B cell (primary cell): ENCODE measurements around the gene ETV6. TPM values are rescaled to one million over a fixed set of nuclear protein-coding genes. Genes with fewer than 3 reads are reported as not detected.

Experiments
- ATAC-seq: fragments of 200-7000 bp; cut with Tn5 transposase; one replicate; pipeline ENCODE4 v1.10.0; 2021; ENCODE audit warnings: low read depth, mild to moderate bottlenecking, moderate number of reproducible peaks, moderate library complexity
- CTCF ChIA-PET: fragments of 350-600 bp; sonication (Branson Sonifier 250); formaldehyde crosslinking; loops from one replicate; lab custom pipeline; 2021; ENCODE audit warnings: antibody characterized with exemption, inconsistent platforms; lab: Charles Lee
- POLR2A ChIA-PET: fragments of 350-600 bp; sonication (Branson Sonifier 250); formaldehyde crosslinking; loops from one replicate; lab custom pipeline; 2021; ENCODE audit warnings: antibody characterized with exemption; lab: Charles Lee
- DNase-seq: peaks from one replicate; pipeline ENCODE4 v3.0.0; 2013
- H2AFZ ChIP-seq: 2 replicates; pipeline ENCODE4 v1.6.1; 2012; ENCODE audit warnings: mild to moderate bottlenecking, low read depth, low read length; ENCODE audit not compliant: insufficient read depth, poor library complexity, severe bottlenecking
- H3K27ac ChIP-seq, 2 donors: 1 replicate in 1 of 2; 2 replicates in 1 of 2; pipeline ENCODE4 v1.5.1; 2012 to 2013; ENCODE audit warnings: low read length in 2 of 2, mild to moderate bottlenecking in 2 of 2, moderate library complexity in 1 of 2
- H3K27me3 ChIP-seq, 4 experiments: fragments of 200-600 bp in 1 of 4; sonication (generic) in 1 of 4; replicated peaks in 1 of 4; 1 replicate in 2 of 4; 2 replicates in 2 of 4; pipeline versions ENCODE4 v1.6.1 to v1.7.0; 2013 to 2016; ENCODE audit warnings: low read length in 3 of 4, mild to moderate bottlenecking in 2 of 4, mixed read lengths in 1 of 4, moderate library complexity in 1 of 4; ENCODE audit not compliant: insufficient read depth in 4 of 4, control insufficient read depth in 3 of 4; ENCODE audit errors: control extremely low read depth in 1 of 4
- H3K36me3 ChIP-seq, 2 experiments: replicated peaks in 1 of 2; 1 replicate in 1 of 2; 2 replicates in 1 of 2; pipeline versions ENCODE4 v1.6.1 to v1.7.1; 2013; ENCODE audit warnings: low read length in 1 of 2; ENCODE audit not compliant: insufficient read depth in 2 of 2, control insufficient read depth in 1 of 2; ENCODE audit errors: control extremely low read depth in 1 of 2, extremely low read depth in 1 of 2
- H3K4me1 ChIP-seq, 2 donors: fragments of 200-600 bp in 1 of 2; sonication (generic) in 1 of 2; 1 replicate in 1 of 2; 2 replicates in 1 of 2; pipeline versions ENCODE4 v1.5.1 to v1.6.1; 2013 to 2017; ENCODE audit warnings: low read length in 2 of 2; ENCODE audit not compliant: control insufficient read depth in 2 of 2, insufficient read depth in 2 of 2
- H3K4me2 ChIP-seq: replicated peaks from 2 replicates; pipeline ENCODE3; 2012; ENCODE audit warnings: mild to moderate bottlenecking, low read depth, low read length; ENCODE audit not compliant: poor library complexity, severe bottlenecking
- H3K4me3 ChIP-seq, 5 experiments: fragments of 200-600 bp in 1 of 5; sonication (generic) in 1 of 5; 1 replicate in 3 of 5; 2 replicates in 2 of 5; pipeline versions ENCODE4 v1.5.1 to v1.7.0; 2011 to 2016; ENCODE audit warnings: low read length in 4 of 5, mild to moderate bottlenecking in 4 of 5, low read depth in 2 of 5, control low read depth in 1 of 5, moderate library complexity in 1 of 5; ENCODE audit not compliant: insufficient read depth in 1 of 5; ENCODE audit errors: control extremely low read depth in 1 of 5, extremely low read depth in 1 of 5
- H3K79me2 ChIP-seq: fragments of 200-600 bp; sonication (generic); one replicate; pipeline ENCODE4 v1.6.0; 2016; ENCODE audit warnings: low read length; ENCODE audit not compliant: control insufficient read depth, insufficient read depth
- H3K9ac ChIP-seq: fragments of 200-600 bp; sonication (generic); 2 replicates; pipeline ENCODE4 v1.6.1; 2017; ENCODE audit warnings: mild to moderate bottlenecking, low read length, moderate library complexity
- H3K9me3 ChIP-seq, 3 donors: one replicate each; pipeline versions ENCODE4 v1.6.1 to v1.7.1; 2013; ENCODE audit warnings: low read length in 2 of 3; ENCODE audit not compliant: control insufficient read depth in 2 of 3, insufficient read depth in 1 of 3; ENCODE audit errors: control extremely low read depth in 1 of 3
- H4K20me1 ChIP-seq: 2 replicates; pipeline ENCODE4 v1.6.0; 2012; ENCODE audit warnings: mild to moderate bottlenecking, low read length; ENCODE audit not compliant: insufficient read depth, control insufficient read depth, poor library complexity, severe bottlenecking
- H3K27ac Mint-ChIP-seq: one replicate; pipeline ENCODE4 v1.8.0; 2021; ENCODE audit warnings: mixed read lengths
- H3K27me3 Mint-ChIP-seq: one replicate; pipeline ENCODE4 v1.8.0; 2021; ENCODE audit warnings: mixed read lengths
- H3K4me1 Mint-ChIP-seq: one replicate; pipeline ENCODE4 v1.8.0; 2021; ENCODE audit warnings: mixed read lengths
- H3K4me3 Mint-ChIP-seq: one replicate; pipeline ENCODE4 v1.8.0; 2021; ENCODE audit warnings: mixed read lengths
- H3K9me3 Mint-ChIP-seq: one replicate; pipeline ENCODE4 v1.8.0; 2022; ENCODE audit warnings: mixed read lengths; ENCODE audit not compliant: insufficient read depth
- EZH2 ChIP-seq: IDR thresholded peaks from 2 replicates; pipeline ENCODE4 v1.6.1; 2012; ENCODE audit warnings: borderline replicate concordance, low read depth, mild to moderate bottlenecking, moderate library complexity, low read length; ENCODE audit not compliant: insufficient read depth, poor library complexity, severe bottlenecking
- WGBS: methylation state at CpG from one replicate; pipeline ENCODE4 v1.1.5; 2013; ENCODE audit warnings: missing lambda C conversion rate; ENCODE audit not compliant: insufficient coverage; 5-methylcytosine and 5-hydroxymethylcytosine counted together
- intact Hi-C: fragments of 100-400 bp; cut with micrococcal nuclease; formaldehyde crosslinking; loops from one replicate; pipeline ENCODE4 v1.10.0; 2022
- polyA plus RNA-seq: library from polyadenylated mRNA; depleted of rRNA; stranded (reverse); fragments of >200 nt; gene quantifications from 2 replicates; pipeline ENCODE4 v1.2.3, GENCODE V29; 2012
- total RNA-seq, 2 donors: library from RNA; stranded (reverse); fragments of 120-200 nt in 1 of 2; gene quantifications; 1 replicate in 1 of 2; 2 replicates in 1 of 2; pipeline versions ENCODE4 v1.2.3 to v1.2.4, GENCODE V29; 2013 to 2022
- TF ChIP-seq, protein P1 (sequence below): fragments of 200-600 bp; IDR thresholded peaks from one replicate; pipeline ENCODE4 v1.8.0; 2022; ENCODE audit warnings: antibody characterized with exemption, mild to moderate bottlenecking

The ETV6 gene
- total and polyA plus RNA-seq, 2 donors (not counting 1 experiment from before 2014, with no cell fraction given), result 17.4 to 123 TPM

DNA sequence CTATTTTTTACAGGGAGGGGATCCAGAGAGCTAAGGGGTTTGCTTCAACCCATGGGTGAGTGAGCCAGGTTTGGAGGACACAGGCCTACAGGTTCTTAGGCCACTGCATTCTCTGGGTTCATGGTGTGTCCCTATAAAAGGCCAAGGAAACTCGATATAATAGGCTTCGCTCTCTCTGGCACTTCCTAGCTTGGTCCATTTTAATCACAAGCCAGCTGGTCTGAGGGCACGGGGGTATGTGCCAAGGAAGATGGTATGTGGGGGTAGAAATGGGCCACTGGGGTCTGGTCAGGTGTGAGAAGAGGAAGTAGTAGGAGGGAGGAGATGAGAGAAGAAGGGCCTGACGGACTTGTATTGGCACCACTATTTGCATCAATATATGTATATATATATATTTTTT is 4.9 kb downstream of the ETV6 start:
- WGBS, result 50% methylated on average over 2 of the region's 4 CpGs
- Histone ChIP-seq H3K36me3 (no peaks in the 10 kb centered on the region), H3K4me2 (peak overlapping the region; percentile 80), H3K9ac (peak overlapping the region; percentile 25), H3K27ac (peak overlapping the region in 1 of 2 donors; percentile 53), H4K20me1 (peaks cover 33% of the 10 kb centered on the region), H3K27me3 (no peaks in the 10 kb centered on the region), H2AFZ (no peak overlapping the region), H3K4me3 (no peak overlapping the region), H3K9me3 (no peaks in the 10 kb centered on the region), H3K4me1 (peaks cover 54 to 55% of the 10 kb centered on the region in 2 donors), H3K79me2 (peaks cover 91% of the 10 kb centered on the region)
- intact Hi-C loops, result loop anchor here (5.0 kb wide), 5 partner anchors 38 to 908 kb away; partner anchors contain the start of genes BORCS5 and DUSP16
- ATAC-seq (no peak), DNase-seq (peak; percentile 45)
- ChIA-PET POLR2A (no interaction called here), CTCF (interaction anchor here (1.0 to 1.7 kb wide), 2 partner anchors 379 to 1083 kb away, joined by 5 read pairs; no protein-coding TSS in a partner anchor)
- H3K27ac Mint-ChIP-seq, result peak overlapping the region; percentile 47
- no peak for TF ChIP-seq EZH2
- TF ChIP-seq, protein P1, sequence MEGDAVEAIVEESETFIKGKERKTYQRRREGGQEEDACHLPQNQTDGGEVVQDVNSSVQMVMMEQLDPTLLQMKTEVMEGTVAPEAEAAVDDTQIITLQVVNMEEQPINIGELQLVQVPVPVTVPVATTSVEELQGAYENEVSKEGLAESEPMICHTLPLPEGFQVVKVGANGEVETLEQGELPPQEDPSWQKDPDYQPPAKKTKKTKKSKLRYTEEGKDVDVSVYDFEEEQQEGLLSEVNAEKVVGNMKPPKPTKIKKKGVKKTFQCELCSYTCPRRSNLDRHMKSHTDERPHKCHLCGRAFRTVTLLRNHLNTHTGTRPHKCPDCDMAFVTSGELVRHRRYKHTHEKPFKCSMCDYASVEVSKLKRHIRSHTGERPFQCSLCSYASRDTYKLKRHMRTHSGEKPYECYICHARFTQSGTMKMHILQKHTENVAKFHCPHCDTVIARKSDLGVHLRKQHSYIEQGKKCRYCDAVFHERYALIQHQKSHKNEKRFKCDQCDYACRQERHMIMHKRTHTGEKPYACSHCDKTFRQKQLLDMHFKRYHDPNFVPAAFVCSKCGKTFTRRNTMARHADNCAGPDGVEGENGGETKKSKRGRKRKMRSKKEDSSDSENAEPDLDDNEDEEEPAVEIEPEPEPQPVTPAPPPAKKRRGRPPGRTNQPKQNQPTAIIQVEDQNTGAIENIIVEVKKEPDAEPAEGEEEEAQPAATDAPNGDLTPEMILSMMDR, result no peak
- H3K4me3 Mint-ChIP-seq, result peak overlapping the region; percentile 59
- H3K27me3 Mint-ChIP-seq, result no peaks in the 10 kb centered on the region
- H3K4me1 Mint-ChIP-seq, result peaks cover 77% of the 10 kb centered on the region
- no peaks in the 10 kb centered on the region for H3K9me3 Mint-ChIP-seq

DNA sequence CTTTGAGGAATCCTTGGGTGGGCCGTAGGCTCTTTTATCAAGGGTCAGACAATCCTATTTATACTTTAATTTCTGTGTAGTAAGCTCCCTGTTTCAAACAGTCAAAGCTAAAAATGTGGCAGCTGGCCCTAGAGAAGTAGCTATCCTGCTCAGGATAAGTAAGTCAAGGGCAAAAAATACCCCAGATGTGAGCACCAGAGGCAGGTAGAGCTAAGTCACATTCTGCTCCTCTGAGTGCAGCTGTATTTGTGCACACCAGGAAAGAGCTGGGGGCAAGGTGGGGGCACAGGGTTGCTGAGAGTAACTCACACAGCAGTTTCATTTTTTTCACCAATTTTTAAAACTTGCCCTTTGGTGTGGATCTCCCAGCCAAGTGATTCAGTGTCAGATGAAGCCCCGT is 5.3 kb downstream of the ETV6 start:
- TF ChIP-seq EZH2, result no peak
- TF ChIP-seq, protein P1, result no peak
- Histone ChIP-seq H2AFZ (no peak overlapping the region), H3K27ac (no peak overlapping the region), H3K79me2 (peaks cover 95% of the 10 kb centered on the region), H3K4me2 (peak overlapping the region; percentile 80), H3K4me3 (no peak overlapping the region), H3K27me3 (no peaks in the 10 kb centered on the region), H3K9ac (no peak overlapping the region), H3K36me3 (no peaks in the 10 kb centered on the region), H4K20me1 (peaks cover 38% of the 10 kb centered on the region), H3K9me3 (no peaks in the 10 kb centered on the region), H3K4me1 (peaks cover 58 to 59% of the 10 kb centered on the region in 2 donors)
- POLR2A ChIA-PET, result no interaction called here
- CTCF ChIA-PET, result interaction anchor here (1.0 to 1.7 kb wide), 2 partner anchors 378 to 1082 kb away, joined by 5 read pairs; no protein-coding TSS in a partner anchor
- ATAC-seq, result no peak
- Mint-ChIP-seq H3K27me3 (no peaks in the 10 kb centered on the region), H3K27ac (no peak overlapping the region), H3K4me1 (peaks cover 82% of the 10 kb centered on the region), H3K9me3 (no peaks in the 10 kb centered on the region), H3K4me3 (peak overlapping the region; percentile 26)
- intact Hi-C loops, result loop anchor here (5.0 kb wide), 5 partner anchors 37 to 907 kb away; partner anchors contain the start of genes BORCS5 and DUSP16
- DNase-seq, result no peak
- 100% methylated on average over 1 of the region's 2 CpGs for WGBS
